Glomerular endothelial cell (primary cell): ENCODE data around the gene NPEPL1. TPM values are rescaled to one million over a fixed set of nuclear protein-coding genes. Genes with fewer than 3 reads are reported as not detected.

Experiments used
- DNase-seq: peaks from one replicate; pipeline ENCODE4 v3.0.0-alpha.2; 2011; ENCODE audit warnings: low read depth, low spot score; ENCODE audit errors: extremely low read depth
- total RNA-seq: library from RNA; depleted of rRNA; stranded (reverse); fragments of >200 nt; gene quantifications from 2 replicates; pipeline ENCODE4 v1.2.3, GENCODE V29; 2015

The NPEPL1 gene
- total RNA-seq, 1 donor from 2014 or later, result 36.9 TPM

GRCh38 chr20:58682656-58683531 is 9.7 kb upstream of the NPEPL1 start:
- DNase-seq, result no peak

- no peak for DNase-seq
Measured at GRCh38 chr20:58684291-58684690, 8.3 kb upstream of the NPEPL1 start.

GRCh38 chr20:58685988-58686387 is 6.6 kb upstream of the NPEPL1 start:
- no peak for DNase-seq

GRCh38 chr20:58688414-58688813 is 4.2 kb upstream of the NPEPL1 start:
- DNase-seq, result no peak

DNA sequence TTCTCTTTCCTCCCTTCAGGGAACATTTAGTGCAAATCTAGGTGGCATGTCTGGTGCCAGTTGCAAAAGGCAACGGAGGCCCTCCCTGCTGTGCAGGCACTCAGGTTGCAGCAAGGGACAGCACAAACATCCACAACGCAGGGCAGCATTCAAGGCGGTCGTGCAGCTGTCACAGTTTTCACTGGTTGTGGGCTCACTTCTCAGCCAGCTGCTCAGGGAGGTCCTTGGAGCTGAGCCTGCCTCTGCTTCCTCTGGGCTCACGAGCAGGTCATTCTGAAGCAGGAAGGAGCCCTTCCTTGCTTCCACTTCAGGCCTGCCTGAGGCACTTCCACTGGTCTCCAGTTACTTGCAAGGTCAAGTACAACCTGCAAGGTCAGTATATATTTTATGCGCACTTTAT is 3.8 kb upstream of the NPEPL1 start:
- DNase-seq, result no peak

- no peak for DNase-seq
Measured at GRCh38 chr20:58690396-58691135, 2.0 kb upstream of the NPEPL1 start.

DNA sequence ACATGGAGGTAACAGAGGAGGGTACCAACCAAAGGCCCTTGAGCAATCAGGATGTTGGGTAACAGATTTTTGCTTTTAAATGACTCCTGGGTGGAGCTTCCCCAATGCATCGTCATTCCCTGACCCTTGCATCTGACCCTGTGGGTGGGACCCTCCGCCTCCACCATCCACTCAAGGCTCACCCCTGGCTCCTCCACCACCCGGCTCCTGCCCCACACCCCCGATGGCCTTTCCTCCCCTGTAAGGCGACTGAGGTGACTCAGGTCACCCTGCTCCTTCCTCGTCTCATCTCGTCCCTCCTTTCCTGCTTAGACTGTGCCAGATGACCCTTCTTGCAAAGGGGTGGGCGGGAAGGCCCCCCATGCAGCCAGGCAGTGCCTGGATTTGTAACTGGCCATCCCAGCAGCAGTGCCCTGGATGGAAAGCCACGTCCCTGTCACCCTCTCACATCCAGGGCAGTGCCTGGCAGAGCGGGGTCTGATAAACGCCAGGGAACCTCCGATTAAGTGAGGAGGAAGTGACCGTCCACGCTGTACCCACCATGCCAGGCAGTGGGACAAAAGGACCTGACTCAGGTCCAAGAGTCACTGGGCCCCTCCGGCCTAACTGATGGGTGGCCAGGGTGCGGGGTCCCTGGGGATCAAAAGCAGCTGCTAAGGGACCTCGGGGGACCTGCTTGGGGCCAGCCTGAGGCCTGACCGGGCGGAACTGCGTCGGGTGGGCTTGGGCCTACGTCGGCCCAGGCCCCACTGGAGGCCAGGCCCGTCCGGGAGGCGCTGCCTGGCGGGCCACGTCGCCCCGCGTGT is 624 bp upstream of the NPEPL1 start:
- no peak for DNase-seq

DNA sequence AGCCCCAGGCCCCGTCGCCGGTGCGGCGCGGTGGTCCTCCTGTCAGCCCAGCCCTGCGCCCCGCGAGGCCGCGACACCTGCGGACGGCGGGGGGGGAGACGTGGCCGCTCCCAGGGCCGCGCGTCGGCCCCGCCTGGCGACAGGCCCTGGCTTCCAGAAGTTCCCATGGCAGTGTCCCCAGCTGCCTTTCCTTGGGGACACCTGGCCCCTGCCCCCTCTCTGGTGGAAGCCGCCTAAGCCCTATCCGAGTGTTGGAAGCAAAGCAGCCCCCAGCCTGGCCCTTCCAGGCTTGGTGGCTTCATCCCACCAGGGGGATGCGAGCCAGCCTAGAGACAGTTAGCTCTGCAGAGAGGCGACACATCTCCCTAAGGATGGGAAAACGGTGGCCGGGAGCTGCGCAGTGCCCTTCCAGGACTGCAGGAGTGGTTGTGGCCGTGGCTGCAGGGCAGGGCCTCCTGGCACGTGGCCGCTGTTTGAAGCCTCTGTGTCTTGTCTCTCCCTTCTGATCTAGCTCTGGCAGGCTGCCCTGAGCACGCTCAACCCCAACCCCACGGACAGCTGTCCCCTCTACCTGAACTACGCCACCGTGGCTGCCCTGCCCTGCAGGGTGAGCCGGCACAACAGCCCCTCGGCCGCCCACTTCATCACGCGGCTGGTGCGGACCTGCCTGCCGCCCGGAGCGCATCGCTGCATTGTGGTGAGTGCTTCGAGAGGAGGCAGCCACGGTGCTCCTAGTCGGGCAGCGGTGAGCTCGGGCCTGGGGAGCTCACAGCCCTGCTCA is 816 bp downstream of the NPEPL1 start:
- DNase-seq, result no peak

DNA sequence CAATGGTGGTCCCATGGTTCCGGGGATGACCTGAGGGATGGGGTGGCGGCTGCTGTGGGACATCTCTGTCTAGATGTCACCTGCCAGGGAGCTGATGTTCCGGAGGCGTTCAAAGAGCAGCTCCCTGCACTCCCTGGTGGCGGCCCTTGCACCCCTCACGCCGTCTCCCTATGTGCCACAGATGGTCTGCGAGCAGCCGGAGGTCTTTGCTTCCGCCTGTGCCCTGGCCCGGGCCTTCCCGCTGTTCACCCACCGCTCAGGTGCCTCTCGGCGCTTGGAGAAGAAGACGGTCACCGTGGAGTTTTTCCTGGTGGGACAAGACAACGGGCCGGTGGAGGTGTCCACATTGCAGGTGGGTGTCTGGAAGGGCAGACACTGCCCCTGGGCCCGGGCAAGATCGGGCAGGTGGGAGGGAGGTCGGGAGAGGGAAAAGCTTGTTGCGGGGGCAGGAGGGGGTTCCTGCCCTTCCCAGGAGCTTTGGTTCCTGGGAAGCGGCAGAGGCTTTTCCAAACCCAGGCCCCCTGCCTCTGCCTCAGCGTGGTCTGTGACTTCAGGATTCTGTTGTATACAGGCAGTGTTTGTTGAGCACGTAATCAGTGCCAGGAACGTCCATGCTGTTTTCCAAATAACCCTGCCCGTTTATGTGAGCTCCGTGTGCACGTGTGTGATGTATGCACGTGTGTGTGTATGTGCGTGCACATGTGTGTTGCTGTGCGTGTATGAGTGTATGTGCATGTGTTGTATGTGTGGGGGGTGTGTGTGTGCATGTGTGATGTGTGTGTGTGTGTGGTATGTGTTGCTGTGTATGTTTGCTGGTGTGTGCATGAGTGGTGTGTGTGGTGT is 1.9 kb downstream of the NPEPL1 start:
- DNase-seq, result no peak

DNA sequence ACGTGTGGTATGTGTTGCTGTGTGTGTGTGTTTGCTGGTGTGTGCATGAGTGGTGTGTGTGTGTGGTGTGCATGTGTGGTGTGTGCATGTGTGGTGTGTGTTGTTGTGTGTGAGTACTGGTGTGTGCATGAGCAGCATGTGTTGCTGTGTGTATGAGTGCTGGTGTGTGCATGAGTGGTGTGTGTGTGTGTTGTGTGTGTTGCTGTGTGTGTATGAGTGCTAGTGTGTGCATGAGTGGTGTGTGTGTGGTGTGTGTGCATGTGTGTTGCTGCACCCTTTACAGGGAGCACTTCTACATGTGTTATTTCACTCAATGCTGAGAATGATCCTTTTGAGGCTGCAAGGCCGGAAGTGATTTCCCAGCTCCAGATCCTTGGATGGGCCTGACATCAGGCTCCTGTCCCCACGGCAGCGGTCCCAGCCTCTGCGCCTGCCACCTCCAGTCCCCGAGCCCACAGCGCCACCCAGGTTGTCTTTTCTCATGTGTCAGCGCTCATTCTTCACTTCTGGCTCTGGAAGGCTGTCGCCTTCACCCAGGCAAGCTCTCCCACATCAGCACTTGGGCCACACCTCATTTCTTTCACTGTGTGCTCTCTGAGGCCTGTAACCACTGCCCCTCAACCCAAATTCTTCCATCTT is 2.6 kb downstream of the NPEPL1 start:
- DNase-seq, result no peak

- no peak for DNase-seq
Measured at GRCh38 chr20:58695895-58696375, 3.3 kb downstream of the NPEPL1 start.

GRCh38 chr20:58696411-58696961 is 3.9 kb downstream of the NPEPL1 start:
- no peak for DNase-seq

DNA sequence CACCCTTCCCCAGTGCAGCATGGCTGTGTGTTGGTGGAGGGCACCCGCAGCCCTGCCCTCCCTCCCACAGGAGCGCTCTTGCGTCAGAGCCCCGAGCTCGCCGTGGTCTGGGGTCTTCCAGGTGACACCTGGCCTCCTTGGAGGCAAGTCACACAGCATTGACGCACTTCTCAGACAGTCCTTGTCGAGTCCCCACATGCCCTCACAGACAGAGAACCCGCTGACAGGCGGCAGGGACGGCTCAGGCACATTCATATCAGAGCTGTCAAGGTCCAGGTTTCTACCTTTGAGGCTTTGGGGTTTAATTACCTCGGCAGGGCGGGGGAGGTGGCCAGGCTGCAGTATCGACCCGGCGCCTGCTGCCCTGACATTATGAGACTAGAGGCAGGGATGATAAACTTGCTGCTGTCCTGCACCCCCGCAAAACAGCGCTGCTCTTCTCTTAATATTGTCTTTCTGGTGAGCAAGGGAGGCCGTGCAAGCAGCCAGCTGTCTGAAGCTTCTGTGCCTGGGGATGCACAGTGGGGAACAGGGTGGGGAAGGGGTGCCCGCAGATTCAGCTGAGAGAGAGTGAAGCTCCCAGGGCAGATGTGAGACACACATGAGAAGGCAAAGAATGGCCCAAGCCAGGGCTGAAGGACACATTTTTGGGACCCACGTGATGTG is 4.7 kb downstream of the NPEPL1 start:
- no peak for DNase-seq

DNA sequence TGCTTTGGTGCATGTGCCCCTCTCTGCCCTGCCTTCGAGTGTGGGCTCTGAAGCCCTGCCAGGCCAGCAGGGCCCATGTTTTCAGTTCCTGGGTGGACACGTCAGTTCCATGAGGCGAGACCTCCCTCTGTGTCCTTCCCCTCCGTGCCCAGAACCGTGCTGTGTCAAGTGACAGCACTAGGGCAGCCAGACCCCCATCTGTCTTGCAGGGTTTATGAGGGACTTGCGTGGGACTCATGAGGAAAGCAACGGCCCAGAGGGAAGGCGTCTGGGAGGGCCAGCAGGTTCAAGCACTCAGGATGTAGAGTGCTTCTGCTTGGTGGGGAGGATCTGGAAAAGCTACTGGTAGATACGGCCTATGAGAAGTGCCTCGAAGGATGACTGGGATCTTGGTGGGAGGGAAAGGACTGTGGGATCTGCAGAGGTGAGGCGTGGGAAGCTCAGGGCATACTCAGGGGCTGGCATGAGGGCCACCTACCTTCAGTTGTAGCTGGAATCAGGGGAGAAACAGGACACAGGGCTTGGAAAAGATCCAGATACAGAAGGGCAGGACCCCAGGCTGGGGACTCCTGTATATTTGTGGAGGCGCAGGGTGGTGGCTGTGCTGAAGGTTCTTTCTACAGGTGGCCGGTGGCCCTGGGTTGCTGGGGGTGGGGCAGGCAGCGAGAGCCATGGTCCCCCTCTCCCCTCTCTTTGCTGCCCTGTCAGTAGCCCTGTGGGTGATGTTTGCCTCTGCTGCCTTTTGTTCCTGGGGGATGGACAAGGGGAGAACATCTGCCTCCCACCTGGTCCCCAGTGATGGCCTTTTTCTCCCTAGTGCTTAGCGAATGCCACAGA is 5.5 kb downstream of the NPEPL1 start:
- DNase-seq, result no peak

DNA sequence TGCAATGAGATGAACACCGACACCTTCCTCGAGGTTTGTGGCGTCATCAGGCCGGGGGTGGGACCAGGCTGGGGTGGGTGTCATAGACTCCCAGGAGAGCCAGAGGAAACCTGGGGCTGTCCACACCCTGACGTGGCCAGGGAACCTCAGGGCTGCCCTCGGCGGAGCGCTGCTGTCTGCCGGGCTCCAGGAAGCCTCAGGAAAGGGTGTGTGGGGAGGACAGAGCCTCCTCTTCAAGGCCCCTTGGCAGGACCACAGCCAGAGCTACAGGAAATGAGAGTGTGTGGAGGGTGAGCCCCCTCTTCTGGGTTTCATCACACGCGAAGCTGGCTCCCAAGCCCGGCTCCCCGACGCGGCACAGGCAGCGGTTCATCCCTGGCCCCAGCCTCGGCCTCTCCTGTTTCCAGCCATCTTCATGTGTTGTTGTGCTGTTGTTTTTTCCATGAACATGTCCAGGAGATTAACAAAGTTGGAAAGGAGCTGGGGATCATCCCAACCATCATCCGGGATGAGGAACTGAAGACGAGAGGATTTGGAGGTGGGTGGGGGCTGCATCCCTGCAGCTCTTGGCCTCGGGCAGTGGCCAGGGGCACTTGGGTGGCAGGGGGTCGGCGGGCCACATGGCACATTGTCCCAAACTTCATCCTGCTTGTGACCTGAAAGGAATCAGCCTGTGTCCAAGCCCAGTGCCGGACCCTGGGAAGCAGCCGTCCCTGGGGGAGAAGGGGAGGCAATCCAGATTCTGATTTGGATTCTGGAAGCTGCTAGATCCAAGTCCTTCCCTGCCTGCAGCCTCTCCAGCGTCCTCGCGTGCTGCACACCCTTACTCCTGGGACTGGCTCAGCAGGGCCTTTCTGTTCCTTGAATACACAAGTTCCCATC is 6.4 kb downstream of the NPEPL1 start:
- DNase-seq, result no peak

- no peak for DNase-seq
Measured at GRCh38 chr20:58699623-58700107, 7.1 kb downstream of the NPEPL1 start.
